Adrenal gland (tissue), 12 donors: Measurements from ENCODE around the gene KCNF1. TPM values are rescaled to one million over a fixed set of nuclear protein-coding genes. Genes with fewer than 3 reads are reported as not detected.

Source experiments
- DNase-seq, 7 donors: peaks; one replicate each; pipeline ENCODE4 v3.0.0-alpha.2; 2019 to 2020
- H3K27ac ChIP-seq, 5 donors: fragments of 200-600 bp; sonication (generic) in 4 of 5; 1 replicate in 3 of 5; 2 replicates in 2 of 5; pipeline versions ENCODE4 v1.5.1 to v1.8.0; 2016 to 2020; ENCODE audit warnings: mild to moderate bottlenecking in 1 of 5
- H3K27me3 ChIP-seq: fragments of 200-600 bp; 2 replicates; pipeline ENCODE4 v1.8.0; 2021
- H3K36me3 ChIP-seq, 2 donors: fragments of 200-600 bp; replicated peaks in 1 of 2; 1 replicate in 1 of 2; 2 replicates in 1 of 2; pipeline versions ENCODE4 v1.5.1 to v1.8.0; 2018 to 2022
- H3K4me1 ChIP-seq, 2 donors: fragments of 200-600 bp; replicated peaks in 1 of 2; 1 replicate in 1 of 2; 2 replicates in 1 of 2; pipeline versions ENCODE4 v1.5.1 to v1.8.0; 2018 to 2021
- H3K4me3 ChIP-seq, 4 donors: fragments of 200-600 bp; sonication (generic) in 3 of 4; one replicate each; pipeline ENCODE4 v1.5.1; 2016 to 2018
- H3K9me3 ChIP-seq, 3 donors: fragments of 200-600 bp; sonication (generic) in 1 of 3; replicated peaks in 1 of 3; 1 replicate in 2 of 3; 2 replicates in 1 of 3; pipeline versions ENCODE4 v1.5.1 to v1.8.0; 2016 to 2021
- POLR2A ChIP-seq, 2 donors: fragments of 450-650 bp; IDR thresholded peaks; one replicate each; pipeline ENCODE4 v1.6.1; 2017; ENCODE audit warnings: antibody characterized with exemption in 2 of 2, mild to moderate bottlenecking in 2 of 2, moderate library complexity in 1 of 2
- WGBS, 4 donors: extraction: QIAGEN DNeasy Blood & Tissue Kit in 2 of 4; methylation state at CpG; one replicate each; pipeline versions ENCODE4 v1.1.5 to v1.1.7; 2013 to 2017; 5-methylcytosine and 5-hydroxymethylcytosine counted together
- intact Hi-C, 2 donors: fragments of 100-400 bp; cut with DNase I; formaldehyde crosslinking; loops; one replicate each; pipeline versions ENCODE4 v1.14.1 to v1.15.0; 2022 to 2023
- polyA plus RNA-seq, 3 donors: library from polyadenylated mRNA; stranded (reverse); fragments of 200-250 nt in 2 of 3; fragments of 350-450 nt in 1 of 3; fragmentation: Illumina TruSeq in 1 of 3; extraction: RNeasy Lipid Tissue Mini Kit (QIAGEN cat#74804) in 1 of 3; gene quantifications; one replicate each; pipeline ENCODE4 v1.2.3, GENCODE V29; 2013 to 2014
- total RNA-seq, 9 donors: library from RNA; depleted of rRNA in 4 of 9; stranded (reverse); fragments of >200 nt in 4 of 9; fragments of 120-200 nt in 1 of 9; fragmentation: NEBNext Ultra II Directional in 1 of 9; extraction: Animal tissue kit (Norgen Biotek cat#: 25700) in 1 of 9; gene quantifications; one replicate each; pipeline versions ENCODE4 v1.1.0 to v1.2.4, GENCODE V29; 2013 to 2023
- TF ChIP-seq, protein P1 (sequence below), 6 experiments: fragments of 450-650 bp in 4 of 6; fragments of 200-600 bp in 2 of 6; sonication (generic) in 1 of 6; IDR thresholded peaks; 1 replicate in 5 of 6; 2 replicates in 1 of 6; pipeline versions ENCODE4 v1.5.1 to v1.8.0; 2016 to 2021; ENCODE audit warnings: antibody characterized with exemption in 6 of 6, mild to moderate bottlenecking in 2 of 6, moderate library complexity in 1 of 6
- donor health status: healthy with polysubstance abuse.
- donor health status: Bipolar disorder and iron deficiency.
- donor health status: DM: yes; HTN: yes; CAD: no.
- donor health status: DM: no; HTN: no; CAD: no.
- donor health status: DM: no; HTN: no; CAD: no.
- donor health status: DM: yes; HTN: yes; CAD: no.

The KCNF1 gene
- total and polyA plus RNA-seq, 12 donors, result 0.03 to 1.1 (median 0.15) TPM; not detected in 8

DNA sequence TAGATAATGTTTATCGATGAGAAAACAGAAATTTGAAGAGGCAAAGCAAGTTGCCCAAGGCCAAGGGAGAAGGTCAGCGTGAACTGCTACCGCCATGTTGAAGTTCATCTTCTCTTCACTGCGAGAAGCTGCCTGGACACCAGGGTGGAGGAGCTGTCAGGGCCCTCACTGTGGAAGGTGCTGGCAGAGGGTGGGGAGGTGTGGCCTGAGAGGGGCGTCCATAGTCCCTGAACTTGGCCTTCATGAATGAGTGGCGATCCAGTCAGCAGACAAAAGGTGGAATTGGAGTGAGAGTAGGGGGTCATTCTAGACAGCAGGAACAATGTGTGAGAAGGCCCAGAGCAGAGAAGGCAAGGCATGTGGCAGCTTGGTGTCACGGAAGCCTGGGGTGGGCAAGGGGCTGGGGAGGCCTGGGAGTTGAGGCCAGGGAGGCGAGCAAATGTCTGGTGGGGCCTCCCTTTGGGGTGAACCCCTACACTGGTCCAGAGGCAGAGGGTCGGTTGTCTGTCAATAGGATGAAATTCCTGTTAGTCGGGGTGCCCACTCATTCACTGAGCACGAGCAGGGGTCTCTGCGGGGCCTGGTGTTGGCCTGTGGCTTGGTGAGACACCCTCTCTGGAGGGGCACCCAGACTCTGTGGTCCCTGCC, 33.3 kb upstream of the KCNF1 start:
- no peaks in the 10 kb centered on the region for H3K9me3 ChIP-seq
- no peak for DNase-seq
- no peak for TF ChIP-seq POLR2A (IDR thresholded peaks at IDR 0.05)
- TF ChIP-seq, protein P1, sequence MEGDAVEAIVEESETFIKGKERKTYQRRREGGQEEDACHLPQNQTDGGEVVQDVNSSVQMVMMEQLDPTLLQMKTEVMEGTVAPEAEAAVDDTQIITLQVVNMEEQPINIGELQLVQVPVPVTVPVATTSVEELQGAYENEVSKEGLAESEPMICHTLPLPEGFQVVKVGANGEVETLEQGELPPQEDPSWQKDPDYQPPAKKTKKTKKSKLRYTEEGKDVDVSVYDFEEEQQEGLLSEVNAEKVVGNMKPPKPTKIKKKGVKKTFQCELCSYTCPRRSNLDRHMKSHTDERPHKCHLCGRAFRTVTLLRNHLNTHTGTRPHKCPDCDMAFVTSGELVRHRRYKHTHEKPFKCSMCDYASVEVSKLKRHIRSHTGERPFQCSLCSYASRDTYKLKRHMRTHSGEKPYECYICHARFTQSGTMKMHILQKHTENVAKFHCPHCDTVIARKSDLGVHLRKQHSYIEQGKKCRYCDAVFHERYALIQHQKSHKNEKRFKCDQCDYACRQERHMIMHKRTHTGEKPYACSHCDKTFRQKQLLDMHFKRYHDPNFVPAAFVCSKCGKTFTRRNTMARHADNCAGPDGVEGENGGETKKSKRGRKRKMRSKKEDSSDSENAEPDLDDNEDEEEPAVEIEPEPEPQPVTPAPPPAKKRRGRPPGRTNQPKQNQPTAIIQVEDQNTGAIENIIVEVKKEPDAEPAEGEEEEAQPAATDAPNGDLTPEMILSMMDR (IDR thresholded peaks at IDR 0.05), result no peak
- H3K27me3 ChIP-seq, result no peaks in the 10 kb centered on the region
- no peak overlapping the region for H3K4me3 ChIP-seq
- intact Hi-C loops, result no loop called here
- no peak overlapping the region for H3K27ac ChIP-seq
- H3K36me3 ChIP-seq, result no peaks in the 10 kb centered on the region
- H3K4me1 ChIP-seq, result no peaks in the 10 kb centered on the region
- WGBS, 4 donors, result 80 to 89% (median 86%) methylated on average over 9 to 12 of the region's 12 CpGs

DNA sequence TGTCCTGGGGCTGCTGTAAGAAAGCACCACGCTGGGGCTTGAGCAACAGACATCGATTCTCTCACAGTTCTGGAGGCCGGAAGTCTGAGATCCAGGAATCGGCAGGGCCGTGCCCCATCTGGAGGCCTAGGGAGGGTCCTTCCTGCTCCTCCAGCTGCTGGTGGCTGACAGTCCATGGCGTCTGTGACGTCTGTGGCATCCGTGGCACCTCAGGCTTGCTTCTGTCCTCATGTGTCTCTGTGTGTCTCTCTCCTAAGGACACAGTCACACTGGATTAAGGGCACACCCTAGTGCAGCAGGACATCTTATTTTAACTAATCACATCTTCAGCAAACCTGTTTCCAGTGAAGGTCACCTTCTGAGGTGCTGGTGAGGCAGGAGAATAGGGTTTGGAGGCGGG, 32.6 kb upstream of the KCNF1 start:
- Histone ChIP-seq H3K36me3 (no peaks in the 10 kb centered on the region), H3K4me3 (no peak overlapping the region), H3K9me3 (no peaks in the 10 kb centered on the region), H3K4me1 (no peaks in the 10 kb centered on the region), H3K27ac (no peak overlapping the region), H3K27me3 (no peaks in the 10 kb centered on the region)
- 71 to 80% (median 73%) methylated on average over 7 to 9 of the region's 9 CpGs for WGBS, 4 donors
- no peak for DNase-seq
- TF ChIP-seq, protein P1 (IDR thresholded peaks at IDR 0.05), result no peak
- no peak for TF ChIP-seq POLR2A (IDR thresholded peaks at IDR 0.05)
- intact Hi-C loops, result no loop called here

GRCh38 chr2:10879624-10880585, 31.8 kb upstream of the KCNF1 start:
- intact Hi-C loops, result no loop called here
- WGBS, 4 donors, result 69 to 83% (median 79%) methylated on average over 14 to 22 of the region's 22 CpGs
- Histone ChIP-seq H3K27ac (no peak overlapping the region), H3K4me1 (no peaks in the 10 kb centered on the region), H3K36me3 (no peaks in the 10 kb centered on the region), H3K27me3 (no peaks in the 10 kb centered on the region), H3K4me3 (no peak overlapping the region), H3K9me3 (no peaks in the 10 kb centered on the region)
- TF ChIP-seq, protein P1 (IDR thresholded peaks at IDR 0.05), result no peak
- no peak for TF ChIP-seq POLR2A (IDR thresholded peaks at IDR 0.05)
- no peak for DNase-seq

- Histone ChIP-seq H3K36me3 (no peaks in the 10 kb centered on the region), H3K9me3 (no peaks in the 10 kb centered on the region), H3K27me3 (no peaks in the 10 kb centered on the region), H3K4me3 (no peak overlapping the region), H3K4me1 (no peaks in the 10 kb centered on the region), H3K27ac (no peak overlapping the region)
- TF ChIP-seq POLR2A (IDR thresholded peaks at IDR 0.05), result no peak
- TF ChIP-seq, protein P1 (IDR thresholded peaks at IDR 0.05), result no peak
- intact Hi-C loops, result no loop called here
- no peak for DNase-seq
- WGBS, 4 donors, result 84 to 89% (median 86%) methylated on average over 19 to 20 of the region's 20 CpGs
Observed at GRCh38 chr2:10880586-10881321, 31.0 kb upstream of the KCNF1 start.
